ENCODE results near the gene OTOA. TPM values are rescaled to one million over a fixed set of nuclear protein-coding genes. Genes with fewer than 3 reads are reported as not detected.

OTOA gene
- total RNA-seq, 2 donors from 2014 or later, result not detected

- Histone ChIP-seq H3K27ac (no peak overlapping the region), H3K27me3 (no peaks in the 10 kb centered on the region), H3K36me3 (no peaks in the 10 kb centered on the region), H3K9me3 (no peaks in the 10 kb centered on the region), H3K4me3 (no peak overlapping the region), H3K9ac (ENCODE audit: low read depth in 2 of 2, low read length in 2 of 2) (no peak overlapping the region), H3K4me1 (no peaks in the 10 kb centered on the region)
- DNase-seq, result no peak
- TF ChIP-seq CTCF (IDR thresholded peaks at IDR 0.05), result no peak
- intact Hi-C loops (cut with DNase I), result no loop called here
Measured at GRCh38 chr16:21637032-21637968, 26.5 kb upstream of the OTOA start.

- H3K27ac ChIP-seq, result no peak overlapping the region
- no peaks in the 10 kb centered on the region for H3K4me1 ChIP-seq
- intact Hi-C loops (cut with DNase I), result no loop called here
- no peaks in the 10 kb centered on the region for H3K27me3 ChIP-seq
- no peaks in the 10 kb centered on the region for H3K9me3 ChIP-seq
- H3K9ac ChIP-seq (ENCODE audit: low read depth in 2 of 2, low read length in 2 of 2), result no peak overlapping the region
- H3K36me3 ChIP-seq, result no peaks in the 10 kb centered on the region
- no peak for DNase-seq
- TF ChIP-seq CTCF (IDR thresholded peaks at IDR 0.05), result no peak
- no peak overlapping the region for H3K4me3 ChIP-seq
Measured at GRCh38 chr16:21638573-21638975, 25.2 kb upstream of the OTOA start.

GRCh38 chr16:21639493-21639892 is 24.3 kb upstream of the OTOA start:
- no peak for TF ChIP-seq CTCF (IDR thresholded peaks at IDR 0.05)
- intact Hi-C loops (cut with DNase I), result no loop called here
- Histone ChIP-seq H3K27me3 (no peaks in the 10 kb centered on the region), H3K27ac (no peak overlapping the region), H3K4me1 (no peaks in the 10 kb centered on the region), H3K9me3 (no peaks in the 10 kb centered on the region), H3K9ac (ENCODE audit: low read depth in 2 of 2, low read length in 2 of 2) (no peak overlapping the region), H3K36me3 (no peaks in the 10 kb centered on the region), H3K4me3 (no peak overlapping the region)
- no peak for DNase-seq

- Histone ChIP-seq H3K27me3 (no peaks in the 10 kb centered on the region), H3K9me3 (no peaks in the 10 kb centered on the region), H3K9ac (ENCODE audit: low read depth in 2 of 2, low read length in 2 of 2) (no peak overlapping the region), H3K27ac (no peak overlapping the region), H3K4me1 (peaks cover 5% of the 10 kb centered on the region), H3K4me3 (no peak overlapping the region), H3K36me3 (no peaks in the 10 kb centered on the region)
- intact Hi-C loops (cut with DNase I), result loop anchor here (2.0 kb wide), 1 partner anchor 57 kb away; no protein-coding TSS in a partner anchor
- TF ChIP-seq CTCF (IDR thresholded peaks at IDR 0.05), result no peak
- no peak for DNase-seq
Measured at GRCh38 chr16:21641916-21642315, 21.9 kb upstream of the OTOA start.

GRCh38 chr16:21642861-21643260 is 20.9 kb upstream of the OTOA start:
- no peaks in the 10 kb centered on the region for H3K9me3 ChIP-seq
- H3K27ac ChIP-seq, result no peak overlapping the region
- H3K36me3 ChIP-seq, result no peaks in the 10 kb centered on the region
- no peak overlapping the region for H3K4me3 ChIP-seq
- no peak for DNase-seq
- no peak for TF ChIP-seq CTCF (IDR thresholded peaks at IDR 0.05)
- intact Hi-C loops (cut with DNase I), result no loop called here
- H3K9ac ChIP-seq (ENCODE audit: low read depth in 2 of 2, low read length in 2 of 2), result no peak overlapping the region
- H3K27me3 ChIP-seq, result no peaks in the 10 kb centered on the region
- H3K4me1 ChIP-seq, result peaks cover 5% of the 10 kb centered on the region
